Body of pancreas (tissue), 4 donors: ENCODE measurements around the gene TTC21B. TPM values are rescaled to one million over a fixed set of nuclear protein-coding genes. Genes with fewer than 3 reads are reported as not detected.

Source experiments
- ATAC-seq: fragments of 150-250 bp; one replicate; pipeline ENCODE4 v1.9.1; 2016
- DNase-seq, 4 donors: peaks; one replicate each; pipeline ENCODE4 v3.0.0-alpha.2; 2019
- H3K27ac ChIP-seq, 4 donors: fragments of 200-600 bp; sonication (generic); 1 replicate in 3 of 4; 2 replicates in 1 of 4; pipeline versions ENCODE4 v1.5.1 to v1.6.1; 2016 to 2019; ENCODE audit warnings: mild to moderate bottlenecking in 1 of 4, mixed read lengths in 1 of 4, moderate library complexity in 1 of 4
- H3K27me3 ChIP-seq, 2 donors: fragments of 200-600 bp; sonication (generic); one replicate each; pipeline ENCODE4 v1.6.0; 2016; ENCODE audit warnings: mild to moderate bottlenecking in 1 of 2
- H3K36me3 ChIP-seq, 2 donors: fragments of 200-600 bp; sonication (generic); replicated peaks in 1 of 2; 2 replicates each; pipeline ENCODE4 v1.5.1; 2016; ENCODE audit warnings: low read depth in 2 of 2; ENCODE audit not compliant: insufficient read depth in 1 of 2
- H3K4me1 ChIP-seq: fragments of 200-600 bp; sonication (generic); one replicate; pipeline ENCODE4 v1.6.0; 2016
- H3K4me3 ChIP-seq, 2 donors: fragments of 200-600 bp; sonication (generic); 1 replicate in 1 of 2; 2 replicates in 1 of 2; pipeline ENCODE4 v1.5.1; 2016 to 2019
- H3K9me3 ChIP-seq, 3 donors: fragments of 200-600 bp; sonication (generic); 1 replicate in 2 of 3; 2 replicates in 1 of 3; pipeline ENCODE4 v1.5.1; 2016
- CTCF ChIP-seq, 7 experiments: fragments of 450-650 bp in 4 of 7; fragments of 200-600 bp in 3 of 7; sonication (generic) in 3 of 7; IDR thresholded peaks; one replicate each; pipeline ENCODE4 v1.5.1; 2016 to 2019; ENCODE audit warnings: antibody characterized with exemption in 7 of 7
- POLR2A ChIP-seq, 3 donors: fragments of 450-650 bp; IDR thresholded peaks; one replicate each; pipeline ENCODE4 v1.6.1; 2016; ENCODE audit warnings: antibody characterized with exemption in 3 of 3, mild to moderate bottlenecking in 2 of 3
- WGBS, 2 donors: methylation state at CpG; one replicate each; pipeline ENCODE4 v1.1.5; 2017; 5-methylcytosine and 5-hydroxymethylcytosine counted together
- intact Hi-C: fragments of 100-400 bp; cut with DNase I; formaldehyde crosslinking; loops from one replicate; pipeline ENCODE4 v1.15.1; 2023
- total RNA-seq, 2 donors: library from RNA; depleted of rRNA; stranded (reverse); fragments of >200 nt; gene quantifications; one replicate each; pipeline ENCODE4 v1.1.0, GENCODE V29; 2016

TTC21B gene
- total RNA-seq, 2 donors from 2014 or later, result 27.4 to 29.3 TPM

DNA sequence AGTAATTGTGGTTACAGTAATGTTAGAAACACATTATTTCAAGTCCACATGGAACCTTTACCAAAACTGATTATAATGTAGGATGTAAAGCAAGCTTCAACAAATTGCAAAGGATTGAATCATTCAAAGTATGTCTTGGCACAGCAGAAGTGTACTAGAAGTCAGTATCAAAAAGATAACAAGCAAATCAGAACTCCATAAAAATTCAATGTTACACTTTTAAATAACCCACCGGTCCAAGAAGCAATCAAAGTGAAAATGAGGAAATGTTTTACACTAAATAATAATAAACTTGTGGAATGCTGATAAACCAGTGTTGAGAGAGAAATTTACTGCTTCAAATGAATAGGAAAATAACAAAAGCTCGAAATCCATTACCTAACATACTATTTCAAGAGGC lies 47.7 kb downstream of the TTC21B start:
- WGBS, 2 donors, result 49% methylated on average over 2 of the region's 2 CpGs
- Histone ChIP-seq H3K4me3 (no peak overlapping the region), H3K4me1 (peaks cover 3% of the 10 kb centered on the region), H3K27ac (no peak overlapping the region), H3K27me3 (no peaks in the 10 kb centered on the region), H3K9me3 (no peaks in the 10 kb centered on the region), H3K36me3 (peaks cover 0 to 2% of the 10 kb centered on the region in 2 donors)
- no peak for DNase-seq
- no peak for TF ChIP-seq CTCF (IDR thresholded peaks at IDR 0.05)
- no peak for TF ChIP-seq POLR2A (IDR thresholded peaks at IDR 0.05)
- intact Hi-C loops, result no loop called here
- ATAC-seq, result peak; percentile 50

GRCh38 chr2:165905269-165905668 lies 48.3 kb downstream of the TTC21B start:
- H3K9me3 ChIP-seq, result no peaks in the 10 kb centered on the region
- peaks cover 3% of the 10 kb centered on the region for H3K4me1 ChIP-seq
- TF ChIP-seq CTCF (IDR thresholded peaks at IDR 0.05) (no peak), POLR2A (IDR thresholded peaks at IDR 0.05) (no peak)
- ATAC-seq, result no peak
- DNase-seq, result no peak
- no peaks in the 10 kb centered on the region for H3K27me3 ChIP-seq
- H3K27ac ChIP-seq, result no peak overlapping the region
- WGBS, 2 donors, result 91 to 95% methylated on average over 1 of the region's 1 CpG
- H3K36me3 ChIP-seq, result peaks cover 0 to 2% of the 10 kb centered on the region in 2 donors
- no peak overlapping the region for H3K4me3 ChIP-seq
- intact Hi-C loops, result no loop called here

DNA sequence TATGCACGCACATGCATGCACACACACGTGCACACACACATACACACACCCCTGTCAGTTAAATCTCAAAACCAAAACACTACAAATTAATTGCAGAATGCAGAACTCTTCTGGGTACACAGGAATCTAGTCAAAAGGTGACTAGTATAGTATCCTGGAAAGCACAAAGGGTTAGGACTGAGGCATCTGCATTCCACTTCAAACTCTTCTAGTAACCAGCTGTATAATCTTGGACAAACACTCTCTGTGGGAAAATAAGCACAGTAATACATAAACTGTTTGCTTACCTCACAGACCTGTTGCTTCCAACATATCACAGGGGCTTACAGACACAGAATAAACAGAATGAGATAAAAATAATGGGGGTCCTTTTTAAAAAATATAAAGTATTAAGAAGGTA lies 49.1 kb downstream of the TTC21B start:
- no peak for TF ChIP-seq CTCF (IDR thresholded peaks at IDR 0.05)
- no peak for TF ChIP-seq POLR2A (IDR thresholded peaks at IDR 0.05)
- no peak for DNase-seq
- Histone ChIP-seq H3K4me1 (peaks cover 3% of the 10 kb centered on the region), H3K27ac (no peak overlapping the region), H3K36me3 (peaks cover 0 to 2% of the 10 kb centered on the region in 2 donors), H3K4me3 (no peak overlapping the region), H3K27me3 (no peaks in the 10 kb centered on the region), H3K9me3 (no peaks in the 10 kb centered on the region)
- 89 to 91% methylated on average over 2 of the region's 2 CpGs for WGBS, 2 donors
- no peak for ATAC-seq
- intact Hi-C loops, result no loop called here

GRCh38 chr2:165903406-165903805 lies 50.2 kb downstream of the TTC21B start:
- Histone ChIP-seq H3K27ac (no peak overlapping the region), H3K36me3 (peaks cover 0 to 2% of the 10 kb centered on the region in 2 donors)
- intact Hi-C loops, result no loop called here

More at GRCh38 chr2:165903406-165903805, 50.2 kb downstream of the TTC21B start:
- Histone ChIP-seq H3K9me3 (no peaks in the 10 kb centered on the region), H3K4me1 (peaks cover 3% of the 10 kb centered on the region), H3K4me3 (no peak overlapping the region), H3K27me3 (no peaks in the 10 kb centered on the region)
- TF ChIP-seq CTCF (IDR thresholded peaks at IDR 0.05) (no peak), POLR2A (IDR thresholded peaks at IDR 0.05) (no peak)
- 94 to 96% methylated on average over 5 of the region's 5 CpGs for WGBS, 2 donors
- ATAC-seq, result no peak
- DNase-seq, result no peak
